A375 (cell line): ENCODE results near the gene NANOS1. TPM values are rescaled to one million over a fixed set of nuclear protein-coding genes. Genes with fewer than 3 reads are reported as not detected.

Experiments
- small RNA-seq: library from RNA; depleted of rRNA; stranded (forward); fragments of <200 nt; gene quantifications from one replicate; pipeline ENCODE3, GENCODE V24; 2014
- total RNA-seq: library from RNA; depleted of rRNA; stranded (reverse); fragments of >200 nt; shearing (Covaris generic); gene quantifications from 2 replicates; pipeline ENCODE4 v1.2.3, GENCODE V29; 2014; rRNA removed

NANOS1 gene, protein sequence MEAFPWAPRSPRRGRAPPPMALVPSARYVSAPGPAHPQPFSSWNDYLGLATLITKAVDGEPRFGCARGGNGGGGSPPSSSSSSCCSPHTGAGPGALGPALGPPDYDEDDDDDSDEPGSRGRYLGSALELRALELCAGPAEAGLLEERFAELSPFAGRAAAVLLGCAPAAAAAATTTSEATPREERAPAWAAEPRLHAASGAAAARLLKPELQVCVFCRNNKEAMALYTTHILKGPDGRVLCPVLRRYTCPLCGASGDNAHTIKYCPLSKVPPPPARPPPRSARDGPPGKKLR
- 6.4 and 9.7 TPM in 2 replicates for total RNA-seq

DNA sequence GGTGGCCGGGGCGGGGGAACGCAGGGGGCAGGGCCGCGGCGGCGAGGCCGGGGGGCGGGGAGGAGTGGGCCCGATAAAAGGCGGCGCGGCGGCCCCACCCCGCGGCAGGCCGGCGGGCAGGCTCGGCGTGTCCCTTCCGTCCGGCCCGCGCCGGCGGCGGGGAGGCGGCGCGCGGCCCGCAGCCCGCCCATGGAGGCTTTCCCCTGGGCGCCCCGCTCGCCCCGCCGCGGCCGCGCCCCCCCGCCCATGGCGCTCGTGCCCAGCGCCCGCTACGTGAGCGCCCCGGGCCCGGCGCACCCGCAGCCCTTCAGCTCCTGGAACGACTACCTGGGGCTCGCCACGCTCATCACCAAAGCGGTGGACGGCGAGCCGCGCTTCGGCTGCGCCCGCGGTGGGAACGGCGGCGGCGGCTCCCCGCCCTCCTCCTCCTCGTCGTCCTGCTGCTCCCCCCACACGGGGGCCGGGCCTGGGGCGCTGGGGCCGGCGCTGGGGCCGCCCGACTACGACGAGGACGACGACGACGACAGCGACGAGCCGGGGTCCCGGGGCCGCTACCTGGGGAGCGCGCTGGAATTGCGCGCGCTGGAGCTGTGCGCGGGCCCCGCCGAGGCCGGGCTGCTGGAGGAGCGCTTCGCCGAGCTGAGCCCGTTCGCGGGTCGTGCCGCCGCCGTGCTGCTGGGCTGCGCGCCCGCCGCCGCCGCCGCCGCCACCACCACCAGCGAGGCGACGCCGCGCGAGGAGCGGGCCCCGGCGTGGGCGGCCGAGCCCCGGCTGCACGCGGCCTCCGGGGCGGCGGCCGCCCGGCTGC lies at the start of gene NANOS1:
TSS of gene NANOS1 (plus strand) at position 102 of the 808 bp plus-strand sequence. CDS start at position 190, 88 bp downstream.

DNA sequence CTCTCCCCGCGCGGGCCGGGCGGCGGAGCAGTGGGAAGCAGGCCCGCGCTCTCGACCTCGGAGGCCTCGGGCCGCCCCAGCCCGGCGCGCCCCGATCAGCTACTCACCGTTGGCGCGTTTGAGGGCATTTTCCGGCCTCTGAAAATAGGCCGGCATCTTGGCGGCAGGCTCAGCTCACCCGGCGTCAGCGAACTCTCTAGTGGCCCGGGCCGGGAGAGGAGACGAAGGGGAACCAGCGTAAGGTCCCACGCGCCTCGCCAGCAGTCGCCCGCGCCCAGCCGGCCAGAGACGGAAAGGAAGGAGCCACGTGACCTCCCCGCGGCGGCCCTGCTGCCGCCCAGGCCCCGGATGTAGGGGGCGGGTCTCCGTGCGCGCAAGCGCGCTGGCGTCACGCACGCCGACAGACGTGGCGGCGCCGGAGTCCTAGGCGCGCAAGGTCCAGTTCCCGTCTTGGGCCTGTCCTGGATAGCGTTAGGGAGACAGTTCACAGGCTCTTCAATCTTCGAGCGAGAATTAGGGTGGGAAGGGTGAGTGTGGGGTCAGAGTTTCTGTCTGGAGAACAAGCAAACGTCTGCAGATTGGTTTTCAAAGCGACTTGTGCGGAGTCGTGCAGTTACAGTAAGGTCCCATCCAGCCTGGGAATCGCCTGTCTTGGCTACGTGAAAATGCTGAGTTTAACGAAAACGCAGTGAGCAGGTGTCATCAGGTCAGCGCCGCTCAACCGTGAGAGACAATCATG lies 51.2 kb downstream of the NANOS1 start, which contains the start of gene EIF3A:
TSS of gene EIF3A (minus strand) at position 297 of the 739 bp plus-strand sequence. CDS start at position 156, 141 bp downstream.

Small RNA genes within 50 kb of the gene (small RNA-seq; reads per million reads assigned to genes)
- gene RF00413 = not detected
- not detected for gene SNORA19

Other genes with a start within 250 kb of the NANOS1 start
- 129 TPM in 2 replicates for gene EIF3A, start 51.1 kb downstream of the NANOS1 start, total RNA-seq
- 26.3 and 31.0 TPM in 2 replicates for gene DENND10, start 74.4 kb downstream of the NANOS1 start, total RNA-seq
- 23.5 and 28.3 TPM in 2 replicates for gene SFXN4, start 136.0 kb downstream of the NANOS1 start, total RNA-seq
- gene PRDX3, start 149.1 kb downstream of the NANOS1 start, total RNA-seq = 99.2 and 103 TPM in 2 replicates
- 10.1 and 11.0 TPM in 2 replicates for gene GRK5, start 177.9 kb downstream of the NANOS1 start, total RNA-seq